GM19193 (cell line): ENCODE measurements around the gene CFAP53.

ENCODE experiments used
- POLR2A ChIP-seq: IDR thresholded peaks from 4 replicates; pipeline ENCODE4 v1.6.1; 2011; ENCODE audit not compliant: insufficient read depth, insufficient read length; ENCODE audit errors: extremely low read depth

The CFAP53 gene

GRCh38 chr18:50266248-50266704 lies at the start of gene CFAP53:
Gene CFAP53 (minus strand): TSS chr18:50266495. CDS start chr18:50266404, 91 bp downstream.
- peak; percentile 24 for TF ChIP-seq POLR2A

- no peak for TF ChIP-seq POLR2A
Measured at GRCh38 chr18:50315100-50315871, 49.0 kb upstream of the CFAP53 start.

- no peak for TF ChIP-seq POLR2A
Measured at GRCh38 chr18:50313873-50314460, 47.7 kb upstream of the CFAP53 start.

GRCh38 chr18:50313031-50313607 lies 46.8 kb upstream of the CFAP53 start:
- no peak for TF ChIP-seq POLR2A

- TF ChIP-seq POLR2A: no peak
Measured at GRCh38 chr18:50312296-50313030, 46.2 kb upstream of the CFAP53 start.

- no peak for TF ChIP-seq POLR2A
Measured at GRCh38 chr18:50311650-50312049, 45.4 kb upstream of the CFAP53 start.

GRCh38 chr18:50310080-50310479 lies 43.8 kb upstream of the CFAP53 start:
- no peak for TF ChIP-seq POLR2A

GRCh38 chr18:50307738-50308470 lies 41.6 kb upstream of the CFAP53 start:
- TF ChIP-seq POLR2A: no peak

GRCh38 chr18:50307400-50307737 lies 41.1 kb upstream of the CFAP53 start:
- no peak for TF ChIP-seq POLR2A

GRCh38 chr18:50306944-50307343 lies 40.6 kb upstream of the CFAP53 start:
- no peak for TF ChIP-seq POLR2A

- no peak for TF ChIP-seq POLR2A
Measured at GRCh38 chr18:50301074-50301473, 34.8 kb upstream of the CFAP53 start.

GRCh38 chr18:50299626-50300388 lies 33.5 kb upstream of the CFAP53 start:
- TF ChIP-seq POLR2A: no peak

- TF ChIP-seq POLR2A: no peak
Measured at GRCh38 chr18:50298443-50299284, 32.4 kb upstream of the CFAP53 start.
